Endothelial cell of umbilical vein (primary cell): ENCODE measurements around the gene ADAMTSL5.

Experiments
- EZH2 ChIP-seq: IDR thresholded peaks from 2 replicates; pipeline ENCODE4 v1.6.1; 2012; ENCODE audit warnings: borderline replicate concordance, low read depth, mild to moderate bottlenecking, moderate library complexity, low read length, inconsistent platforms; ENCODE audit not compliant: severe bottlenecking
- FOS ChIP-seq: IDR thresholded peaks from 2 replicates; pipeline ENCODE4 v1.6.1; 2011; ENCODE audit warnings: mild to moderate bottlenecking, low read length, moderate library complexity, borderline replicate concordance; ENCODE audit not compliant: insufficient read depth
- GATA2 ChIP-seq: IDR thresholded peaks from 2 replicates; pipeline ENCODE4 v1.7.0; 2011; ENCODE audit warnings: low read depth, mild to moderate bottlenecking, moderate library complexity, mixed read lengths, low read length; ENCODE audit not compliant: insufficient read length, insufficient read depth
- JUN ChIP-seq: IDR thresholded peaks from 2 replicates; pipeline ENCODE4 v1.6.1; 2011; ENCODE audit warnings: borderline replicate concordance, low read depth; ENCODE audit not compliant: insufficient read length, insufficient read depth
- MYC ChIP-seq: IDR thresholded peaks from one replicate; pipeline ENCODE4 v1.6.1; 2011; ENCODE audit warnings: mild to moderate bottlenecking, low read depth, low read length
- POLR2A ChIP-seq: IDR thresholded peaks from 2 replicates; pipeline ENCODE4 v1.6.1; 2012; ENCODE audit warnings: low read depth, mild to moderate bottlenecking, control low read depth, low read length
- POLR2AphosphoS5 ChIP-seq: IDR thresholded peaks from 2 replicates; pipeline ENCODE4 v1.6.1; 2012; ENCODE audit warnings: low read depth, mild to moderate bottlenecking, control low read depth, low read length, moderate library complexity; ENCODE audit not compliant: insufficient read depth
- TF ChIP-seq, protein P1 (sequence below), 2 donors: IDR thresholded peaks; 1 replicate in 1 of 2; 2 replicates in 1 of 2; pipeline ENCODE4 v1.5.1; 2011; ENCODE audit warnings: low read length in 2 of 2, mild to moderate bottlenecking in 2 of 2, moderate library complexity in 2 of 2, control low read depth in 1 of 2, inconsistent platforms in 1 of 2, low read depth in 1 of 2; ENCODE audit not compliant: insufficient read depth in 1 of 2; ENCODE audit errors: extremely low read depth in 1 of 2
- TF ChIP-seq, protein P2 (sequence below): IDR thresholded peaks from 2 replicates; pipeline ENCODE4 v1.6.1; 2011; ENCODE audit not compliant: insufficient read depth, insufficient read length

DNA sequence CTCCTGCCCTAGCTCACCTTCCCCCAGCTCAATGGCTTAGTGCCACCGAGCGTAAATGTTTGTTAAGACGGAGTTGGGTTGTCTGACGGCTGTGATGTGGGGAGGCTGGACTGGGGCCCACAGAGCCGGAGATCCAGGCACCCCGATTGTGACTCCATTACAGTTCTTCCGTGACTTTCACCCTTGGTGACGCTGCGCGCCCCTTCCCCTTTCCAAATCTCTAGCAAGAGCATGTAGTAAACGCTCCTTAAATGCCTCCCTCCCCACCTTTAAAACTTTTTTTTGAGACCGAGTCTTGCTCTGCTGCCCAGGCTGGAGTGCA lies 21.0 kb downstream of the ADAMTSL5 start:
- TF ChIP-seq, protein P1, sequence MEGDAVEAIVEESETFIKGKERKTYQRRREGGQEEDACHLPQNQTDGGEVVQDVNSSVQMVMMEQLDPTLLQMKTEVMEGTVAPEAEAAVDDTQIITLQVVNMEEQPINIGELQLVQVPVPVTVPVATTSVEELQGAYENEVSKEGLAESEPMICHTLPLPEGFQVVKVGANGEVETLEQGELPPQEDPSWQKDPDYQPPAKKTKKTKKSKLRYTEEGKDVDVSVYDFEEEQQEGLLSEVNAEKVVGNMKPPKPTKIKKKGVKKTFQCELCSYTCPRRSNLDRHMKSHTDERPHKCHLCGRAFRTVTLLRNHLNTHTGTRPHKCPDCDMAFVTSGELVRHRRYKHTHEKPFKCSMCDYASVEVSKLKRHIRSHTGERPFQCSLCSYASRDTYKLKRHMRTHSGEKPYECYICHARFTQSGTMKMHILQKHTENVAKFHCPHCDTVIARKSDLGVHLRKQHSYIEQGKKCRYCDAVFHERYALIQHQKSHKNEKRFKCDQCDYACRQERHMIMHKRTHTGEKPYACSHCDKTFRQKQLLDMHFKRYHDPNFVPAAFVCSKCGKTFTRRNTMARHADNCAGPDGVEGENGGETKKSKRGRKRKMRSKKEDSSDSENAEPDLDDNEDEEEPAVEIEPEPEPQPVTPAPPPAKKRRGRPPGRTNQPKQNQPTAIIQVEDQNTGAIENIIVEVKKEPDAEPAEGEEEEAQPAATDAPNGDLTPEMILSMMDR (IDR thresholded peaks at IDR 0.05; ENCODE audit: extremely low read depth in 1 of 2, insufficient read depth in 1 of 2, low read depth in 1 of 2, low read length in 2 of 2) = no peak
- TF ChIP-seq JUN (no peak), POLR2AphosphoS5 (no peak), POLR2A (no peak), EZH2 (no peak), FOS (no peak), MYC (no peak), GATA2 (no peak)
- TF ChIP-seq, protein P2, sequence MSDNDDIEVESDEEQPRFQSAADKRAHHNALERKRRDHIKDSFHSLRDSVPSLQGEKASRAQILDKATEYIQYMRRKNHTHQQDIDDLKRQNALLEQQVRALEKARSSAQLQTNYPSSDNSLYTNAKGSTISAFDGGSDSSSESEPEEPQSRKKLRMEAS = no peak
